Activated gamma-delta T cell (primary cell): Measurements from ENCODE around the gene RIPOR2.

Experiments used
- DNase-seq: peaks from one replicate; lab custom pipeline; 2025; lab: John Stamatoyannopoulos, UW

RIPOR2 gene

DNA sequence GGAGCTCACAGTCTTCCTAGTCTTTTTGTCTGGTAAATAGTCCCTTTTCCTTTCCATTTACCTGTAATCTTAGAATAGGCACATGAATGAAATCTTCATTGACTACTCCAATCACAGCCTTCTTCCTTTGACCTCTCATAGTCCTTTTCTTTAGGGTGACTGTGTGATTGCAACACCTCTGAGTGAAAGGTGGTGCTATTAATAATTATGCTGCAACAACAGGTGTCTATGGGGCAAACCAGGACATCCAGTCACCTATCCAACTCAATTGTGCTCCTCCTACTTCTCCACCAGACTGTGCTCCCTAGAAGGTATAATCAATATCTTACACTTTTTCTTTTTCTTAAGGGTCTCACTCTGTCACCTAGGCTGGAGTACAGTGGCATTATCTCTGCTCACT lies 29.4 kb downstream of the RIPOR2 start:
- no peak for DNase-seq

DNA sequence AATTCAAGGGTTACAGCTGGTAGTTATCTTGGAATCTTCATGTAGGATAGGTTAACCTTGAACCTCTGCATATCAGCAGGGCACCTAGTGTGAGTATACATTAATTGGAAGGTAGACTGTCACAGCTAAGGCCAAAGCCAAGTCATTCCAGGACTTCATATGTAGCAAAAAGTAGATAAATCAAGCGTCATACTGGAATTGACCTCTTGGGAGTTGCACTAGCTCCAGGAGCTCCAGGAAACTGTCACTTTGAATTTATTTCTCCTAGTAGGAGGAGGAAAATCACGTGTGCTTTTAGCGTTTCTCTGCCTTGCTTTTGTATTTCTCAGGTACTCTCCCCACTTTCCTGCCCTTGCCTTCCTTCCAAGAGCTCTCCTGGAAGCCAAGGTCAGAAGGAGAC lies 30.3 kb downstream of the RIPOR2 start:
- no peak for DNase-seq

DNA sequence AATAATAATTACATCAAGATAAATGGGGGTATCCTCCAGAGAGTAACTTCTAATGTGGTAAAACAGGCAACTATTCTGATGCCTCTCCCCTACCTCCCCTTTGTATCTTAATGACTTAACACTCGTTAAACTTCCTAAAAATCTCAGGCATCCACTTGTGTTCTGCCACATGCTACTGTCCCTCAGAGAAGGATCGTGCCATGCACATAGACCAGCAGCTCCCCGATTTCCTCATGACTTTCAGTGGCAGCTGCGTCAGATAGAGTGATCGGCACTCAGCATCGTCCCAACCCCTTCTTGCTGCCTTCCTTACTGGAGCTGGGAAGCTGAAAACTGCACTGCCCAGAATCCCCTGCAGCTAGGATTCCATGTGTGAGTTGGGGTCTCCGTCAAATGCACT lies 32.1 kb downstream of the RIPOR2 start:
- no peak for DNase-seq

DNA sequence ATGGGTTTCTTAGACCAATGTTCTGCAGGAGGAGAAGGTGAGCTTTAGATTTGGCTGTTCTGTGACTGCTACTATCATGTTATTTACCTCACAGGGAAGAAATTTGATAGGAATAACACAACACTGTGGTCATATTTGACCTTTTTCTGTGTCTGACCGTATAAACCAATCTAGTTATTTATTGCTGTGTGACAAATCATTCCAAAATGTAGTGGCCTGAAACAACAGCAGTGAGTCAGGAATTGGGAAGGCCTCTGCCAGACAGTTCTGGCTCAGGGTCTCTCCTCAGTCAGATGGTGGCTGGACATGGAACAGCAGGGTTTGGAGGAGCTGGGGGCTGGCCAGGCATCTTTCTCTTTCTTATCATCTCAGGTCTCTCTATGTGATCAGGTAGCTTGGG lies 33.0 kb downstream of the RIPOR2 start:
- no peak for DNase-seq

DNA sequence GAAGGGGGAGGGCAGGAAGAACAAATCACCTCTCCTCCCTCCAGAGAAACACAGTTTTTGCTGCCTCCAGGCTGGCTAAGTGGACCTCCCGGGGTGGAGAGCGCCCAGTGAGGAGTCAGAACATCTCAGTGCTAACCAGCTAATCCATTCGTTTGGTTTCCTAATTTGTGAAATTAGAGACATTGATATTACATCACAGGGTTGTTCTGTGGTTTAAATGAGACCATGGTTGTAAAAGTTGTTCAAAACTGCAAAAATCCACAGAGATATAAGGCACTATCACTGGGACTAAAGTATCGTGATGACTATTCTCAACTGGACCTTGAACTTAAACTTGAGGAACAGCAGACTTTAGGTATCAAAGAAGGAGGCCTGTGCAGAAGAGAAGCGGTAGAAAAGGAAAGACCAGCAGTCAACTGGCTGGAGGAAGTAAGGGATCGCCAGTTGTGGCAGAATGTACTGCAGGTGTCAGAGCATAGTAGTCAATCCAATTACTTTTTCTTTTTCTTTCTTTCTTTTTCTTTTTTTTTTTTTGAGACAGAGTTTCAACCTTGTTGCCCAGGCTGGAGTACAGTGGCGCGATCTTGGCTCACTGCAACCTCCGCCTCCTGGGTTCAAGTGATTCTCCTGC lies 33.9 kb downstream of the RIPOR2 start:
- no peak for DNase-seq

DNA sequence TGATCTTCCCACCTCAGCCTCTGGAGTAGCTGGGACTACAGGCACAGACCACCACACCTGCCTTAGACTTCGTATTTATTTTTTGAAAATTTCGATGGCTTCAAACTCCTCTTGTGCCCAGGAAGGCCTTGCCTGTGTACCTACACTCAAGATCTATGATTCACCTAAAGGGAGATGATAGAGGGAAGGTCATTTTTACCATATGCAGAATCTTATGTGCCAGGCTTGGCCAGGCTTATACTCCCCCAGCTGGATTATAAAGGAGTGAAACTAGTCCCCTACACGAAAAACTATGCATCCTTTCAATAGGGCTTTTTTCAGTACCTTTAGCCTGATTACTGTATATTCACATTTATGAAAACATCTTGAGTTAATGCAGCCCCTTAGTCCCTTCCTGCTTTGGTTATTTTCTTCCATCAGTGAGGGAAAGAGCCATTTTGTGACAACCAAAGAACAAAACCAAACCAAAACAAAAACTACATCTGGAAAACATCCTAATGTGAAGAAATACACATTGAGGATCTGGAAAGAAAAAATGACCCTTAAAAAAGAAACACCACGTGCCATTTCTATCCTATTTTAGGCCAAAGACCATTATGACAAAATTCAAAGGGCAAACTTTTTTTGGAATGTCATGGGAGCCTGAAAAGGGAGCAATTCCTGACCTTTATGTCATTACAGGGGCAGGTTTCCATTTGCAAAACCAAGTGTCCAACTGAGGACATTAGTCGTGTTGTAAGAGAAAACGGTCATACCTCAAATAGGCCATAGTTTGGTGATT lies 34.7 kb downstream of the RIPOR2 start:
- DNase-seq = no peak

DNA sequence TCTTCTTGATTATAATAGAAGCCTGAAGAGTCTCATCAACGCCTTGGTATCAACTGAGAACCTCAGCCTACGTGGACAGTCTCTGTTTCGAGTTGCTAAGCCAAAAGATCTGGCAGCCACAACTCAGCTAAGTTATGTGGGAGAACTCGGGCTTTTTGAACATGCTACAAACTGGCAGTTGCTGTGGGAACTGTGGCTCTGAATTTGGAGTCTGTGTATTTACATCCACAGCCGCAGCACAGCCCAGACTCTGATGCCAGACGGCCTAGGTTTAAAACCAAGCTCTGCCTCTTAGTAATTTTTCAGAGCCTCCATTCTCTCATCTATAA lies 35.8 kb downstream of the RIPOR2 start:
- DNase-seq = no peak

DNA sequence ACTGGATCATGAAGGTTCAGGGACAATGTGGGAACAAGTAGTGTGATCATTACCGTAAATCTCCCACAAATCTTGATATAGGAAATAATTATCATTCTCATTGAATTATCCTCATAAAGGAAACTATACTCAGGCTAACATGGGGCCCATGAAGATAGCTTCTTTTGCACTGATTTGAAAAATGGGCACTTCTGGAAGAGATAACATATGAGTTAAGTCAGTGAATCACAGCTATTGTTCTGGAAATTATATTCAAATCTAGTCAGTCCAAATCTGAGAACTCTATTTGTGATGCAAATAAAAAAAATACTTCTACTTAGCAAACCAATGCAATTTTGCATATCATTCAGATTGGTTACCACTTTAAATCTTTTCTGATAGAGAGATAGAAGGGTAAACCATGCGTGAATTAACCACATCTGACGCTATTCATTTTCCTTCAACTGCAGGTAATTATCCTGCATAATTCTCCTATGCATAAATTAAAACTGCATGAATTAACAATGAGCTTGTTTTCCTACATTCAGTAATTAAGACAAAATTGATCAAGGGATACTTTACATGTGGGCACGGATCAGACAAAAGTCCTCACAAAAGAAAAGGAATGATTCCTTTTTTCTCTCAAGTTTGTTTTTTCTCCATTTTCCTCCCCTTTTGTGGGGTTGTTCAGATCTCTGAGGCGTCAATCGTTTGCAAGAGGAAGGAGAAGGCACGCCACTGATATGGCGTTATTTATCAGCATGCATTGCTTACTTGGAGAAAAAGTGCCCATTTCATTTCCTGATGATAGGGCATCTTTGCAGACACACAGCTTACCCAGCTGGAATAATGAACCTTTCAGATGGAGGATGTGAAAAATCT lies 36.4 kb downstream of the RIPOR2 start:
- no peak for DNase-seq

DNA sequence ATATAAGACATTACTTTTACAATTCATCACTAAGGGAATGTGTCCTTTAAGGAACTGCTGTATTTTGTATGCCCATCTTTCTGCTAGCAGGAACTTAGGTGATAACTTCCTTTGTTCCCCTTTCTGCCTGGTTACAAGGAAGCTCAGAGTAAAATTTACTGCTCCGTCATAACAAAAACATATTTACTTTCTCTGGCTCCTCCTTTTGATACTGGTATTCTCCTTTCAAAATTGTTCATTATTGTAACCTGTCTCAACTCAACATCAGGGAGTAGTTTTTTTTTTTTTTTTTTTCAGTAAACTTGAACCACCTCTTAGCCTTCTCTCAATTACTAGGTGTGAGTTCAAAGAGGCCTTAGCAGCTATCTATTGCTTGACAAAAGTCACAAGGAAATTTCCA lies 37.1 kb downstream of the RIPOR2 start:
- no peak for DNase-seq

DNA sequence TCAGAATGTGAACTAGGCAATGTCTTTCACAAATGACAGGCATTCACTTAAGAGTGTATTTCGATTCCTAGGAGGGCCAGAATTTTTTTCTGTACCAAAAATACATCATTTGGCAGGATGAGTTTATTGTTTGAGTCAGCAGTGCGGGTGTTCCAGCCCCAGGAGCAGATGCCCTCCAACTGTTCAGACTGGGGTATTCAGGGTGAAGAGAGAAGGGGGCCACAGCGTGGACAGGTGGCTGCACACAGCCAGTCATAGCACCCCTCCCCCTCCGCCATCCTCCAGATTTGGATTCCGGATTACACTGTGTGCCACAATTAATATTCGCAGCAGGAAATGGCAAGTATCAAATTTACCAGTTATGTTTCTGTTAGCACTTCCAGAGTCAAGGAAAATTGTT lies 38.6 kb downstream of the RIPOR2 start:
- no peak for DNase-seq

DNA sequence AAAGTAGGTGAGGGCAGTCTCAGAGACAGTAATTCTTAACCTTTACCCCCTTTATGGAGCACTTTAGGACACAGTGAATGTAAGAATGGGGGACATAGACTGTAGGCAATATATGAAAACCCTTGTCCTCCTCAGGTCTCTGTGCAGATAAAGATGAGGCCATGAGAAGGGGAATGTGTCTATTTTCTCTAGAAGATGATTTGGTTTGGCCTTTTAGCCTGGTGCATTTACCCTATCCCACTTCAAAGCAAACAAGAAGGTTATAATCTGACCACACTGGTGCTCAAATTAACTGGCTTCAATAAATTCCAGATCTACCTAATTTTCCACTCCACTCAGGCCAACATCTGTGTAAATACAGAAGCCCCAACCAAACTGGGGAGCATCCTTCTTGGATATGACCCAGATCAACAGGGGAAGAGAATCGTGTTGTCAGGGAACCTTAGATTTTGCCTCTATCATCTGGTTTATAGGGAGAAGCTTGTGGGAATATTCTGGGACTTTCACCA lies 42.4 kb downstream of the RIPOR2 start:
- no peak for DNase-seq

DNA sequence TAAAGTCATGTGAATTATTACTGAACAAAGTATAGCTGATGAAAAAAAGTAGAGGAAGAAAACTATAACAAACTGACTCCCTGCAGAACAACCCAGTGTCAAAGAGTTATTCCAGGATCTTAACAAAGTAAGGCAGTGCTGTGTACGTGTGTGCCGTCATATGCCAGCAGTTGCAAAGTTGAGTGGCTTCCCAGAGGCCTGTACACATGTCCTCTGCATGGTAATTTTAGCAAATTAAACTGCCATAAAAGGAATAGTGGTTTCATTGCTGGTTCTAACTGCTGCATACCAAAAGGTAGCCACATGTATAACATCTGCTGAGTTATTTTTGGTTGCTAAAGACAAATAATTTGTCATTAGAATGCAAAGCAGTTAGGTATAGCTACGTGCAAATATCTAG lies 44.8 kb downstream of the RIPOR2 start:
- no peak for DNase-seq

DNA sequence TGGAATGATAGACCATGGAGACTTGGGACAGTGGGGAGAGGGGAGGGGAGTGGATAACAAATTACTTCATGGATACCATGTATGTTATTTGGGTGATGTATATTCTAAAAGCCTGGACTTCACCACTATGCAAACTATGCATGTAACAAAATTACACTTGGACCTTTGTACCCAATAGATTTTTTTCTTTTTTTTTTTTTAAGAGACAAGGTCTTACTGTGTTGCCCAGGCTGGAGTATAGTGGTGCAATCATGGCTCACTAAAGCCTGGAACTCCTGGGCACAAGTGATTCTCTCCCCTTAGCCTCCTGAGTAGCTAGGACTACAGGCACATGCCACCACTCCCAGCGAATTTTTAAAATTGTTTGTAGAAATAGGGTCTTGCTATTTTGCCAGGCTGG lies 45.3 kb downstream of the RIPOR2 start:
- no peak for DNase-seq

DNA sequence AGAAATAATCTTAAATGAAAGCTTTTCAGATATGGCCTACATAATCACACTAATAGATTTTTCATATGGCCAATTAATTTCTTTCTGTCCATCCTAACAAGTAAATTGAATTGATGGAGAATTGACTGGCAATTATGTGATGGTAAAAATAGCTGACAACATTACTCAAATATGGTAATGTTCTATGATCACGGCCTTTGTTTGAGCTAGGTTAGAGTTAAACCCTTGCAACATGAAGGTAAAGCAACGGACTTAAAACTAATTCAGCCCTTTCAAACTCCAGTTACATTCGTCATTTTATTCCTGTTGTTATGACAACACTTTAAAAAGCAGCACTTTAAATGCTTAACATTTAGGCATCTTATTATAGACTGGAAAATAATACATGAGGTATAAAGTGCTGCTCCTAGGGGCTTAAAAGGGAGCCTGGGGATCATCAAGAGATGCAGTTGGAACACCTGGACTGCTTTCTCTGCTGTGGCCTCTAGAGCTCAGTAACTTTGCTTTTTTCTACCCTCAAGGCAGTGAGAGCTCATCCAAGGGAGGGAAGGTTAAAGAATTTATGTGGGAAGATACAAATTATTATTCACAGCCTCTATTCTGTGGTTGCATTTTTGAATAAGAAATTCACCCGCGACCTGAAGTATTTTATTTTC lies 46.9 kb downstream of the RIPOR2 start:
- DNase-seq = no peak

DNA sequence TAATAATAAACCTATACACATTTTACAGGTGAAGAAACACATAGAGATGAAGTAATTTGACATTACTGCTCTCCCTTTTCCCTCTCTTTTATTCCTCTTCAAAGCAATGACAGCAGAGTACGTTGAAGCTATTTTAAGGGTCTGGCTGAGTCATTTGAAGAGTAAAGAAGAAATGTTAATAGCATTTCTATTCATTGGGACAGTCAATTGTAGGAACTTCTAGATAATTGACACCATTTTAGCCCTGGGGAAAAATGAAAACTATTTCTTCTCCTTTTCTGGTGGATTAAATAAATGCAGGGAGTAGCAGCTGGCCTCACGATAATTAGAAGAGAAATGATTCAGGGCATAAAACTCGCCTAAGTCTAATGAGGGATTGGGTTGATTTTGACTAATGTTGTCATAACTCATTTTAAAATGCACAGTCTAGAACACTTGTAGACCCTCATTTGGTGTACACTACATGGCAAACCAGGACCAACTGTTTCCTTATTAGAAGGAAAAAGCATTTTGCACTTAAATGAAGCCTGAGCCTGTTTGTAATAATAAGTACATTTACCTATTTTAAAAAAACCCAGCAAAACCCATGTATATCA lies 48.1 kb downstream of the RIPOR2 start:
- DNase-seq = no peak

DNA sequence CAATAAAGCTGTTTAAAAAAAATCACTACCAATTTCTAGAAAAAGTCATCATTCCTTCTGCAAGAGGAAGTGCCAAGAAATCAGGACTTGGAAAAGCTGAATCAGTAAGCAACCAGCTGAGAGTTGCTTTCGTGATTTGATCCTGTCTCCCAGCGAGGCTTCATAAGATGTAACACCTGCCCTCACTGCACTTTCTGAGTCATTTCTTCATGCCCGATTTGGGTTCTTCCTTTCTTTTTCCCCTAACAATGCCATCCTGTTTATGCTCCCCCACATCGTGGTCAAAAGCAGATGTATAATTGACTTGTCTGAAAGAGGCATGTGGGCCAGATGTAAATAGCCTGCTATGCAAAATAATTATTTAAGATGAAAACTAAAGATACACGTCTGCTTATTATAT lies 52.1 kb downstream of the RIPOR2 start:
- no peak for DNase-seq

DNA sequence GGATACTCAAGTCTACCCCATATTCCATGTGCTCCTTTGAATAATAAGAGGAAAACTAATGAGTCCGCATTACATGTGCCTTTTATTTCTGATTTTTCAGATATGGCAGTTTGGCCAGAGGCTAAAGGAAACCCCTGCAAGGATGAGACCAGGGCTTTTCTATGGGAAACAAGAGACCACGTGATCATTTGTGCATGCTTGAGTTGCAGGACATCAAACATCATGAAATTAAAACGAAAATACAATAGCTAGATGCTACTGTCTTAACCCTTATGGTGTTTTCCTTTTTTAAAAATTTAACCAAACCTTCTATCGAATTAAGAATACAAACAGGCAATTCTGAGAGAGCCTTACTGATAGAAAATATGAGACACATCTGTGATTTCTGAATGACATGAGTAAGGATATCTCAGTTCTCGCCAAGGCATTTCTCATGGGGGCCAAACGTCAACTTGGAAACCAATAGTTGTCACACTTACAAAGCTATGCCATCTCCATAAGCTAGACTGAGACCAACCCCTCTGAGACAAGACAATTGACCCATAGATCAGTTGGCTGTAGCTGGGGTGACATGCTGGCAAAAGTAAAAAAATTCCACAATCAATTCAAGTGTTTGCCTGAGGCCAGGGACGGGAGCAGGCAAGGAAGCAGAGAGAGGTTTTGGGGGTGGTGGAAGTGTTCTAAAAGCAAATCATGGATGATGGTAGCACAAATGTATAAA lies 52.8 kb downstream of the RIPOR2 start:
- no peak for DNase-seq

DNA sequence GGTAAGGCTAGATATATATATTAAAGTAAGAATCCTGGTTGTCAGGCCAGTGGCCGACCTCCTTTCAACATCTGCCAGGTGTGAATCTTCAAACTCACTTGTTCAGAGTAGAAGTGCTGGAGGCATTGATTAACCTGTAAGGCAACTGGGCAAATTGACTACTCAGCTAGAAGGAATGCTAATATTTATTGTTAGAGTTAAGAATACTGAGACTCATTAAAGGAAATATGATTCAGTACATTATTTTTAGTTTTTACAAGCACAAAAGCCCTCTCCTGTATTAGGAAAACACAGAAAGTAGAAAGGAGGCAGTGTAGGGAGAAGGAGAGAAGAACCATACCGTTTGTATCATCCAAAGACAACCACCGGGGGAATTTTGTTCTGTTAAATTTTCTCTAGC lies 53.5 kb downstream of the RIPOR2 start:
- DNase-seq = no peak

DNA sequence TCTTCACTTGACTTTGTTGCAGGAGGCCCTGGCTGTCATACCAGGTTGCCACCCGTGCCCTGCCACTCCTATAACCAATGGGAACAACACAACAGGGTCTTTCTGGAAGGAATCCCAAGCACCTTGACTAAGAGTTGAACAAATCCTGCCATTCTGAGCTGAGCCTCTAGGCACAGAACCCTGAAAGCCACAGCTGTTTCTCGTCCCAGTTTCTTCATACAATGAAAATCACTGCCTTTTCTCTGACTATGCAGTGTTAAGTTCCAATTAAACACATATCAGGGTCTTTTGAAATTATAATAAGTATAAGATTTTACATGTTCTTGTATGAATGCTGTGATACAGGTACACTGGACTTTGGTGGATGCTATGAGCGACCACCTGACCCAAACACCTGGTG lies 54.4 kb downstream of the RIPOR2 start:
- DNase-seq = no peak

DNA sequence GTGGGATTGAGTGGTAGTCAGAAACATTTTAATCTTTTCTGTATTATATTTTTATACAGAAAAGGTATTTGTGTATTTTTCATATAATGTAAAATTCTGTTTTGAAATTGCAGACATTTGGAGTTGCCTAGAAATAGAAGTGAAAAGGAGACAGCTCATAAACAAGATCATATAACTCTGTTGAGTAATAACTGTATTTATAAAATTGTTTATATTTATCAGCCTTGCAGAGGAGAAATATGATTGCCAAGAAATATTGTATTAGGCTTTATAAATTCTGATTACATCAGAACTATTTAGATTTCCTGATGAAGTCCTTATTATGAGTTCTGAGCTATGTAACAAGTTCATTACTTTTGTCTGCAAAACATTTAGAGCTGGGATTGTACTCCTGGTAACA lies 55.3 kb downstream of the RIPOR2 start:
- no peak for DNase-seq

DNA sequence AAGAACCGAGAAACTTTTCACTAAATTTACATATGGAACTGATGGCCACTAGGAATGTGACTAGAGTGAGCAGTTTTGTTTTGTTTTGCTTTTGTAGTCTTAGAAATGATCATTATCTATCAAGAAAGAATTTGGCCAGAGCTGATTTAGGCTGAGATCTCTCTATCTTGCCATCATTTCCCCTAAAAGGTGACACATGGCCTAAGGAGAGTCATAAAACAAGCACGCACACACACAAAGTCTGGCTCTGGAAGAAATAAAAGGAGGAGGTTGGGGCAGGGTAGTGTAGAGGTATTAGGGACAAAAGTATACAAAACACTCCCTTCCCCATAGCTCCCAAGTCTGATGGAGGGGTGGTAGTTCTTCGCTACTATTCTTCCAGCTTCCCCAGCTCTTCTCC lies 56.4 kb downstream of the RIPOR2 start:
- no peak for DNase-seq
